RPMI8226 (cell line): ENCODE results near the gene CD22.
"Not testable (repeated sequence)": the region's sequence is repeated elsewhere in the genome, so short reads cannot be mapped to it uniquely, and the experiment has no call there.

Experiments
- DNase-seq: peaks from one replicate; pipeline ENCODE4 v3.0.0-alpha.2; 2015

Gene CD22

GRCh38 chr19:35362261-35363000 lies 33.4 kb downstream of the CD22 start:
- DNase-seq, result no peak

GRCh38 chr19:35363001-35363590 lies 34.1 kb downstream of the CD22 start:
- DNase-seq, result no peak

- no peak for DNase-seq
Observed at GRCh38 chr19:35363711-35364425, 34.9 kb downstream of the CD22 start.

GRCh38 chr19:35365303-35365702 lies 36.3 kb downstream of the CD22 start:
- DNase-seq, result no peak

- no peak for DNase-seq
Observed at GRCh38 chr19:35368378-35368777, 39.4 kb downstream of the CD22 start.

GRCh38 chr19:35369522-35369921 lies 40.5 kb downstream of the CD22 start:
- DNase-seq, result no peak

GRCh38 chr19:35370722-35371121 lies 41.7 kb downstream of the CD22 start, which contains the start of gene GPR42:
TSS of gene GPR42 (plus strand) at chr19:35371068. CDS start at chr19:35371360, 292 bp downstream.
- no peak for DNase-seq

- DNase-seq, result no peak
Observed at GRCh38 chr19:35373492-35373891, 44.5 kb downstream of the CD22 start.

- not testable (repeated sequence) for DNase-seq
Observed at GRCh38 chr19:35374031-35374430, 45.0 kb downstream of the CD22 start.

GRCh38 chr19:35375505-35376307 lies 46.7 kb downstream of the CD22 start:
- no peak for DNase-seq

- no peak for DNase-seq
Observed at GRCh38 chr19:35377656-35378055, 48.7 kb downstream of the CD22 start.

GRCh38 chr19:35378356-35378755 lies 49.4 kb downstream of the CD22 start:
- DNase-seq, result no peak

- not testable (repeated sequence) for DNase-seq
Observed at GRCh38 chr19:35379545-35379944, 50.6 kb downstream of the CD22 start.

- DNase-seq, result no peak
Observed at GRCh38 chr19:35379992-35380391, 51.0 kb downstream of the CD22 start.

GRCh38 chr19:35380450-35381124 lies 51.6 kb downstream of the CD22 start:
- no peak for DNase-seq

GRCh38 chr19:35381318-35381717 lies 52.3 kb downstream of the CD22 start:
- DNase-seq, result no peak

- DNase-seq, result no peak
Observed at GRCh38 chr19:35381926-35382325, 52.9 kb downstream of the CD22 start.

GRCh38 chr19:35383536-35383935 lies 54.5 kb downstream of the CD22 start:
- DNase-seq, result no peak

- no peak for DNase-seq
Observed at GRCh38 chr19:35388277-35389054, 59.5 kb downstream of the CD22 start.

- DNase-seq, result no peak
Observed at GRCh38 chr19:35389192-35389861, 60.3 kb downstream of the CD22 start.
